Panc1 (cell line): ENCODE results near the gene FER1L5. TPM values are rescaled to one million over a fixed set of nuclear protein-coding genes. Genes with fewer than 3 reads are reported as not detected.

Experiments
- ATAC-seq: fragments of 200-7000 bp; cut with Tn5 transposase; 2 replicates; pipeline ENCODE4 v1.9.1; 2020; ENCODE audit warnings: mild to moderate bottlenecking, moderate library complexity
- BruUV-seq: library from RNA; stranded (reverse); fragments of 400-500 nt; replicated peaks from 2 replicates; lab custom pipeline; 2021; lab: Mats Ljungman, UMichigan
- CTCF ChIA-PET: fragments of 300-600 bp; sonication (Branson Sonifier 250); formaldehyde crosslinking; loops from one replicate; lab custom pipeline; 2022; ENCODE audit warnings: antibody characterized with exemption; lab: Charles Lee
- POLR2A ChIA-PET: fragments of 300-600 bp; sonication (Branson Sonifier 250); formaldehyde crosslinking; loops from one replicate; lab custom pipeline; 2022; ENCODE audit warnings: antibody characterized with exemption; lab: Charles Lee
- DNase-seq: peaks from one replicate; pipeline ENCODE4 v3.0.0-alpha.2; 2010; ENCODE audit warnings: low read depth, low spot score
- H3K27ac ChIP-seq: 2 replicates; pipeline ENCODE4 v1.5.1; 2011; ENCODE audit warnings: mild to moderate bottlenecking, low read length, inconsistent platforms
- H3K27me3 ChIP-seq: fragments of 200-500 bp; sonication (Bioruptor generic); 2 replicates; pipeline ENCODE4 v1.6.0; 2014; ENCODE audit warnings: low read length, inconsistent platforms; ENCODE audit not compliant: control insufficient read depth, insufficient read depth
- H3K36me3 ChIP-seq: fragments of 200-500 bp; sonication (Bioruptor generic); 2 replicates; pipeline ENCODE4 v1.5.1; 2014; ENCODE audit warnings: inconsistent platforms, mild to moderate bottlenecking, low read length, moderate library complexity; ENCODE audit not compliant: control insufficient read depth, insufficient read depth
- H3K4me1 ChIP-seq: 2 replicates; pipeline ENCODE4 v1.5.1; 2011; ENCODE audit warnings: inconsistent platforms, mild to moderate bottlenecking, low read length, moderate library complexity; ENCODE audit not compliant: control insufficient read depth, insufficient read depth
- H3K4me3 ChIP-seq, 2 experiments: 2 replicates each; pipeline ENCODE4 v1.5.1; 2011 to 2012; ENCODE audit warnings: low read depth in 2 of 2, low read length in 2 of 2, mild to moderate bottlenecking in 2 of 2, inconsistent platforms in 1 of 2, moderate library complexity in 1 of 2
- H3K9me3 ChIP-seq: fragments of 200-500 bp; sonication (Bioruptor generic); 2 replicates; pipeline ENCODE4 v1.5.1; 2014; ENCODE audit warnings: low read depth, mild to moderate bottlenecking, inconsistent platforms, low read length, moderate library complexity; ENCODE audit not compliant: control insufficient read depth, insufficient read depth
- POLR2AphosphoS5 ChIP-seq: IDR thresholded peaks from 2 replicates; pipeline ENCODE4 v1.6.1; 2012; ENCODE audit warnings: mild to moderate bottlenecking, low read depth, low read length, moderate library complexity
- SIN3A ChIP-seq: IDR thresholded peaks from 2 replicates; pipeline ENCODE4 v1.6.1; 2012; ENCODE audit warnings: low read depth, mild to moderate bottlenecking, low read length, moderate library complexity, borderline replicate concordance; ENCODE audit not compliant: insufficient read depth
- TCF7L2 ChIP-seq: IDR thresholded peaks from 2 replicates; pipeline ENCODE4 v1.6.1; 2011; ENCODE audit warnings: mild to moderate bottlenecking, low read depth, low read length, inconsistent platforms
- in situ Hi-C: cut with HindIII; loops from 2 replicates; pipeline ENCODE4 v1.10.0; 2016; ENCODE audit warnings: low sequenced_read_pairs, low pct_unique_long_range_greater_than_20kb
- intact Hi-C: fragments of 100-400 bp; cut with micrococcal nuclease; formaldehyde crosslinking; loops from one replicate; pipeline ENCODE4 v1.10.0; 2022; ENCODE audit not compliant: unreplicated experiment
- total RNA-seq: library from RNA; stranded (reverse); gene quantifications from one replicate; pipeline ENCODE4 v1.2.1, GENCODE V29; 2021; ENCODE audit not compliant: unreplicated experiment
- TF ChIP-seq, protein P1 (sequence below): fragments of 450-650 bp; IDR thresholded peaks from 2 replicates; pipeline ENCODE4 v1.5.1; 2017; ENCODE audit warnings: mild to moderate bottlenecking
- TF ChIP-seq, protein P2 (sequence below), 2 experiments: IDR thresholded peaks; 2 replicates each; pipeline ENCODE4 v1.6.1; 2011 to 2012; ENCODE audit warnings: low read depth in 2 of 2, control low read depth in 1 of 2, low read length in 1 of 2, mild to moderate bottlenecking in 1 of 2, moderate library complexity in 1 of 2; ENCODE audit not compliant: insufficient read depth in 1 of 2

FER1L5 gene
- total RNA-seq, 1 experiment from 2014 or later = not detected

DNA sequence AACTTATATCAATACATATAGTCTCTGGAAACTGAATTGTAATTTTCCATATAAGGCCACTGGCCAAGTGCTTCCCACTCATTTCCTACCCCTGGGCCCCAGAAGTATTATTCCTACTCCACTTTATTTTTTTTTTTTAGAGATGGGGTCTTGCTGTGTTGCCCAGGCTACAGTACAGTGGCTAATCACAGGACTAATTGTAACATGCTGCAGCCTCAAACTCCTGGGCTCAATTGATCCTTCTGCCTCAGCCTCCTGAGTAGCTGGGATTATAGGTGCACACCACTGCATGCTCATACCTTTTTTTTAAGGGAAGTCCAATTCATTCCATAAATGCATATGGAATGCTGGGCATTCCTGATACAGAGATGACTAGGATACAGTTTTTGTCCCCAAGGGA lies 111.8 kb downstream of the FER1L5 start:
- H3K9me3 ChIP-seq = no peaks in the 10 kb centered on the region
- in situ Hi-C loops = no loop called here
- intact Hi-C loops = no loop called here
- no peak overlapping the region for H3K4me3 ChIP-seq
- ChIA-PET CTCF (no interaction called here), POLR2A (no interaction called here)
- DNase-seq (no peak), ATAC-seq (no peak)
- H3K4me1 ChIP-seq = peaks cover 4% of the 10 kb centered on the region; the same call in 1 of the 2 replicates
- BruUV-seq = no TSS peak
- TF ChIP-seq SIN3A (no peak), POLR2AphosphoS5 (no peak), TCF7L2 (no peak)
- TF ChIP-seq, protein P1, sequence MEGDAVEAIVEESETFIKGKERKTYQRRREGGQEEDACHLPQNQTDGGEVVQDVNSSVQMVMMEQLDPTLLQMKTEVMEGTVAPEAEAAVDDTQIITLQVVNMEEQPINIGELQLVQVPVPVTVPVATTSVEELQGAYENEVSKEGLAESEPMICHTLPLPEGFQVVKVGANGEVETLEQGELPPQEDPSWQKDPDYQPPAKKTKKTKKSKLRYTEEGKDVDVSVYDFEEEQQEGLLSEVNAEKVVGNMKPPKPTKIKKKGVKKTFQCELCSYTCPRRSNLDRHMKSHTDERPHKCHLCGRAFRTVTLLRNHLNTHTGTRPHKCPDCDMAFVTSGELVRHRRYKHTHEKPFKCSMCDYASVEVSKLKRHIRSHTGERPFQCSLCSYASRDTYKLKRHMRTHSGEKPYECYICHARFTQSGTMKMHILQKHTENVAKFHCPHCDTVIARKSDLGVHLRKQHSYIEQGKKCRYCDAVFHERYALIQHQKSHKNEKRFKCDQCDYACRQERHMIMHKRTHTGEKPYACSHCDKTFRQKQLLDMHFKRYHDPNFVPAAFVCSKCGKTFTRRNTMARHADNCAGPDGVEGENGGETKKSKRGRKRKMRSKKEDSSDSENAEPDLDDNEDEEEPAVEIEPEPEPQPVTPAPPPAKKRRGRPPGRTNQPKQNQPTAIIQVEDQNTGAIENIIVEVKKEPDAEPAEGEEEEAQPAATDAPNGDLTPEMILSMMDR = no peak
- TF ChIP-seq, protein P2, sequence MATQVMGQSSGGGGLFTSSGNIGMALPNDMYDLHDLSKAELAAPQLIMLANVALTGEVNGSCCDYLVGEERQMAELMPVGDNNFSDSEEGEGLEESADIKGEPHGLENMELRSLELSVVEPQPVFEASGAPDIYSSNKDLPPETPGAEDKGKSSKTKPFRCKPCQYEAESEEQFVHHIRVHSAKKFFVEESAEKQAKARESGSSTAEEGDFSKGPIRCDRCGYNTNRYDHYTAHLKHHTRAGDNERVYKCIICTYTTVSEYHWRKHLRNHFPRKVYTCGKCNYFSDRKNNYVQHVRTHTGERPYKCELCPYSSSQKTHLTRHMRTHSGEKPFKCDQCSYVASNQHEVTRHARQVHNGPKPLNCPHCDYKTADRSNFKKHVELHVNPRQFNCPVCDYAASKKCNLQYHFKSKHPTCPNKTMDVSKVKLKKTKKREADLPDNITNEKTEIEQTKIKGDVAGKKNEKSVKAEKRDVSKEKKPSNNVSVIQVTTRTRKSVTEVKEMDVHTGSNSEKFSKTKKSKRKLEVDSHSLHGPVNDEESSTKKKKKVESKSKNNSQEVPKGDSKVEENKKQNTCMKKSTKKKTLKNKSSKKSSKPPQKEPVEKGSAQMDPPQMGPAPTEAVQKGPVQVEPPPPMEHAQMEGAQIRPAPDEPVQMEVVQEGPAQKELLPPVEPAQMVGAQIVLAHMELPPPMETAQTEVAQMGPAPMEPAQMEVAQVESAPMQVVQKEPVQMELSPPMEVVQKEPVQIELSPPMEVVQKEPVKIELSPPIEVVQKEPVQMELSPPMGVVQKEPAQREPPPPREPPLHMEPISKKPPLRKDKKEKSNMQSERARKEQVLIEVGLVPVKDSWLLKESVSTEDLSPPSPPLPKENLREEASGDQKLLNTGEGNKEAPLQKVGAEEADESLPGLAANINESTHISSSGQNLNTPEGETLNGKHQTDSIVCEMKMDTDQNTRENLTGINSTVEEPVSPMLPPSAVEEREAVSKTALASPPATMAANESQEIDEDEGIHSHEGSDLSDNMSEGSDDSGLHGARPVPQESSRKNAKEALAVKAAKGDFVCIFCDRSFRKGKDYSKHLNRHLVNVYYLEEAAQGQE (IDR thresholded peaks at IDR 0.05; ENCODE audit: insufficient read depth in 1 of 2, low read depth in 2 of 2, low read length in 1 of 2) = no peak
- H3K36me3 ChIP-seq = no peaks in the 10 kb centered on the region
- H3K27me3 ChIP-seq = no peaks in the 10 kb centered on the region
- no peak overlapping the region for H3K27ac ChIP-seq

Other genes with a start within 250 kb of the FER1L5 start
- 1.2 TPM for gene NEURL3, start 137.4 kb upstream of the FER1L5 start, total RNA-seq
- 19.3 TPM for gene ARID5A, start 106.0 kb upstream of the FER1L5 start, total RNA-seq
- gene KANSL3, start 4.5 kb upstream of the FER1L5 start, total RNA-seq = 50.3 TPM
- 31.5 TPM for gene LMAN2L, start 97.3 kb downstream of the FER1L5 start, total RNA-seq
- gene CNNM4, start 118.1 kb downstream of the FER1L5 start, total RNA-seq = 15.7 TPM
- gene CNNM3, start 173.5 kb downstream of the FER1L5 start, total RNA-seq = 34.0 TPM
- 3.2 TPM for gene ANKRD23, start 201.3 kb downstream of the FER1L5 start, total RNA-seq
- 24.4 TPM for gene ANKRD39, start 215.3 kb downstream of the FER1L5 start, total RNA-seq
- gene SEMA4C, start 227.3 kb downstream of the FER1L5 start, total RNA-seq = 40.2 TPM